Measurements from ENCODE around the gene WDR70. TPM values are rescaled to one million over a fixed set of nuclear protein-coding genes. Genes with fewer than 3 reads are reported as not detected.

The WDR70 gene
- total RNA-seq, 2 donors from 2014 or later = 18.0 to 25.3 TPM

GRCh38 chr5:37715992-37716391 is 336.9 kb downstream of the WDR70 start:
- DNase-seq (ENCODE audit: low spot score) (no peak), ATAC-seq (ENCODE audit: insufficient number of reproducible peaks, low FRiP score, low read depth) (no peak)
- Histone ChIP-seq H3K9me3 (no peaks in the 10 kb centered on the region), H3K4me1 (ENCODE audit: control insufficient read depth in 1 of 2, low read depth in 2 of 2) (peaks cover 12 to 17% of the 10 kb centered on the region in 2 donors), H3K36me3 (no peaks in the 10 kb centered on the region), H3K27me3 (replicated peaks; ENCODE audit: insufficient read depth) (no peaks in the 10 kb centered on the region), H3K27ac (no peak overlapping the region), H3K4me3 (no peak overlapping the region)
- no peak for TF ChIP-seq CTCF (IDR thresholded peaks at IDR 0.05)

GRCh38 chr5:37716405-37716804 is 337.3 kb downstream of the WDR70 start:
- Histone ChIP-seq H3K27ac (no peak overlapping the region), H3K36me3 (no peaks in the 10 kb centered on the region), H3K4me1 (ENCODE audit: control insufficient read depth in 1 of 2, low read depth in 2 of 2) (peaks cover 12 to 17% of the 10 kb centered on the region in 2 donors), H3K9me3 (no peaks in the 10 kb centered on the region), H3K27me3 (replicated peaks; ENCODE audit: insufficient read depth) (no peaks in the 10 kb centered on the region), H3K4me3 (no peak overlapping the region)
- no peak for DNase-seq (ENCODE audit: low spot score)
- ATAC-seq (ENCODE audit: insufficient number of reproducible peaks, low FRiP score, low read depth) = no peak
- TF ChIP-seq CTCF (IDR thresholded peaks at IDR 0.05) = no peak

- Histone ChIP-seq H3K4me3 (no peak overlapping the region), H3K27me3 (replicated peaks; ENCODE audit: insufficient read depth) (no peaks in the 10 kb centered on the region), H3K4me1 (ENCODE audit: control insufficient read depth in 1 of 2, low read depth in 2 of 2) (peaks cover 12 to 17% of the 10 kb centered on the region in 2 donors), H3K36me3 (no peaks in the 10 kb centered on the region), H3K9me3 (no peaks in the 10 kb centered on the region), H3K27ac (no peak overlapping the region)
- TF ChIP-seq CTCF (IDR thresholded peaks at IDR 0.05) = no peak
- DNase-seq (ENCODE audit: low spot score) = no peak
- ATAC-seq (ENCODE audit: insufficient number of reproducible peaks, low FRiP score, low read depth) = no peak
Measured at GRCh38 chr5:37717276-37717612, 338.1 kb downstream of the WDR70 start.

- TF ChIP-seq CTCF (IDR thresholded peaks at IDR 0.05) = no peak
- ATAC-seq (ENCODE audit: insufficient number of reproducible peaks, low FRiP score, low read depth) (no peak), DNase-seq (ENCODE audit: low spot score) (no peak)
- no peaks in the 10 kb centered on the region for H3K27me3 ChIP-seq (replicated peaks; ENCODE audit: insufficient read depth)
- H3K36me3 ChIP-seq = no peaks in the 10 kb centered on the region
- H3K27ac ChIP-seq = peak overlapping the region in 1 of 2 donors; percentile 19
- no peak overlapping the region for H3K4me3 ChIP-seq
- H3K9me3 ChIP-seq = no peaks in the 10 kb centered on the region
- peaks cover 12 to 17% of the 10 kb centered on the region in 2 donors for H3K4me1 ChIP-seq (ENCODE audit: control insufficient read depth in 1 of 2, low read depth in 2 of 2)
Measured at GRCh38 chr5:37717613-37718431, 338.7 kb downstream of the WDR70 start.

- no peaks in the 10 kb centered on the region for H3K36me3 ChIP-seq
- no peaks in the 10 kb centered on the region for H3K27me3 ChIP-seq (replicated peaks; ENCODE audit: insufficient read depth)
- no peak overlapping the region for H3K4me3 ChIP-seq
- peaks cover 12 to 17% of the 10 kb centered on the region in 2 donors for H3K4me1 ChIP-seq (ENCODE audit: control insufficient read depth in 1 of 2, low read depth in 2 of 2)
- no peaks in the 10 kb centered on the region for H3K9me3 ChIP-seq
- DNase-seq (ENCODE audit: low spot score) (no peak), ATAC-seq (ENCODE audit: insufficient number of reproducible peaks, low FRiP score, low read depth) (no peak)
- no peak overlapping the region for H3K27ac ChIP-seq
- TF ChIP-seq CTCF (IDR thresholded peaks at IDR 0.05) = no peak
Measured at GRCh38 chr5:37720550-37720952, 341.4 kb downstream of the WDR70 start.

Data from thoracic aorta (tissue), 2 donors.